ENCODE measurements around the gene NCAPG. TPM values are rescaled to one million over a fixed set of nuclear protein-coding genes. Genes with fewer than 3 reads are reported as not detected.
"Not testable (repeated sequence)": the region's sequence is repeated elsewhere in the genome, so short reads cannot be mapped to it uniquely, and the experiment has no call there.

NCAPG gene
- total and polyA plus RNA-seq, 2 donors from 2014 or later, result 0.19 to 0.91 TPM

- no peaks in the 10 kb centered on the region for H3K9me3 ChIP-seq (ENCODE audit: control insufficient read depth in 2 of 3, insufficient read depth in 1 of 3, low read length in 3 of 3)
- no peak for DNase-seq
- FAIRE-seq, result no peak
- H3K27ac ChIP-seq (ENCODE audit: low read depth in 2 of 2, low read length in 2 of 2), result no peak overlapping the region
- no peak for TF ChIP-seq CTCF (IDR thresholded peaks at IDR 0.05; ENCODE audit: borderline replicate concordance, extremely low read depth, insufficient read depth)
- no peak overlapping the region for H3K4me3 ChIP-seq (ENCODE audit: low read length in 3 of 3)
- H3K9ac ChIP-seq (ENCODE audit: low read length in 3 of 3), result no peak overlapping the region
- H3K36me3 ChIP-seq (ENCODE audit: control insufficient read depth in 2 of 3, insufficient read depth in 3 of 3, low read length in 3 of 3), result no peaks in the 10 kb centered on the region
- H3K27me3 ChIP-seq (ENCODE audit: control insufficient read depth, insufficient read depth, low read length), result no peaks in the 10 kb centered on the region
- no peaks in the 10 kb centered on the region for H3K4me1 ChIP-seq (ENCODE audit: control insufficient read depth in 2 of 3, insufficient read depth in 2 of 3, low read depth in 1 of 3, low read length in 3 of 3)
- intact Hi-C loops (cut with DNase I), result no loop called here
Observed at GRCh38 chr4:17823871-17824669, 13.3 kb downstream of the NCAPG start.

GRCh38 chr4:17846266-17846665 lies 35.5 kb downstream of the NCAPG start:
- DNase-seq (no peak), FAIRE-seq (no peak)
- no peak for TF ChIP-seq CTCF (IDR thresholded peaks at IDR 0.05; ENCODE audit: borderline replicate concordance, extremely low read depth, insufficient read depth)

GRCh38 chr4:17850295-17850694 lies 39.5 kb downstream of the NCAPG start:
- DNase-seq; H3K27ac ChIP-seq (ENCODE audit: low read depth in 2 of 2, low read length in 2 of 2); H3K9me3 ChIP-seq (ENCODE audit: control insufficient read depth in 2 of 3, insufficient read depth in 1 of 3, low read length in 3 of 3); FAIRE-seq; H3K4me3 ChIP-seq (ENCODE audit: low read length in 3 of 3); H3K36me3 ChIP-seq (ENCODE audit: control insufficient read depth in 2 of 3, insufficient read depth in 3 of 3, low read length in 3 of 3); H3K9ac ChIP-seq (ENCODE audit: low read length in 3 of 3); H3K27me3 ChIP-seq (ENCODE audit: control insufficient read depth, insufficient read depth, low read length); H3K4me1 ChIP-seq (ENCODE audit: control insufficient read depth in 2 of 3, insufficient read depth in 2 of 3, low read depth in 1 of 3, low read length in 3 of 3); intact Hi-C loops (cut with DNase I): not testable (repeated sequence)

More at GRCh38 chr4:17846266-17846665, 35.5 kb downstream of the NCAPG start:
- no peaks in the 10 kb centered on the region for H3K4me1 ChIP-seq (ENCODE audit: control insufficient read depth in 2 of 3, insufficient read depth in 2 of 3, low read depth in 1 of 3, low read length in 3 of 3)
- intact Hi-C loops (cut with DNase I), result no loop called here
- no peaks in the 10 kb centered on the region for H3K9me3 ChIP-seq (ENCODE audit: control insufficient read depth in 2 of 3, insufficient read depth in 1 of 3, low read length in 3 of 3)
- no peak overlapping the region for H3K9ac ChIP-seq (ENCODE audit: low read length in 3 of 3)
- H3K4me3 ChIP-seq (ENCODE audit: low read length in 3 of 3), result no peak overlapping the region
- no peaks in the 10 kb centered on the region for H3K27me3 ChIP-seq (ENCODE audit: control insufficient read depth, insufficient read depth, low read length)
- no peaks in the 10 kb centered on the region for H3K36me3 ChIP-seq (ENCODE audit: control insufficient read depth in 2 of 3, insufficient read depth in 3 of 3, low read length in 3 of 3)
- no peak overlapping the region for H3K27ac ChIP-seq (ENCODE audit: low read depth in 2 of 2, low read length in 2 of 2)

GRCh38 chr4:17851959-17852358 lies 41.2 kb downstream of the NCAPG start:
- Histone ChIP-seq H3K27me3 (ENCODE audit: control insufficient read depth, insufficient read depth, low read length) (no peaks in the 10 kb centered on the region), H3K9ac (ENCODE audit: low read length in 3 of 3) (no peak overlapping the region), H3K4me3 (ENCODE audit: low read length in 3 of 3) (no peak overlapping the region), H3K36me3 (ENCODE audit: control insufficient read depth in 2 of 3, insufficient read depth in 3 of 3, low read length in 3 of 3) (no peaks in the 10 kb centered on the region), H3K4me1 (ENCODE audit: control insufficient read depth in 2 of 3, insufficient read depth in 2 of 3, low read depth in 1 of 3, low read length in 3 of 3) (no peaks in the 10 kb centered on the region), H3K9me3 (ENCODE audit: control insufficient read depth in 2 of 3, insufficient read depth in 1 of 3, low read length in 3 of 3) (no peaks in the 10 kb centered on the region), H3K27ac (ENCODE audit: low read depth in 2 of 2, low read length in 2 of 2) (no peak overlapping the region)
- FAIRE-seq (no peak), DNase-seq (peak in 1 of 5 donors; percentile 8)
- intact Hi-C loops (cut with DNase I), result no loop called here
- TF ChIP-seq CTCF (IDR thresholded peaks at IDR 0.05; ENCODE audit: borderline replicate concordance, extremely low read depth, insufficient read depth), result no peak

All from kidney (tissue), 14 donors.